Thyroid gland (tissue), 4 donors: ENCODE data around the gene RBM19.

ENCODE experiments used
- POLR2A ChIP-seq, 2 donors: fragments of 450-650 bp; IDR thresholded peaks; one replicate each; pipeline ENCODE4 v1.6.1; 2017; ENCODE audit warnings: antibody characterized with exemption in 2 of 2, mild to moderate bottlenecking in 2 of 2, moderate library complexity in 1 of 2
- TF ChIP-seq, protein P1 (sequence below), 6 experiments: fragments of 200-600 bp in 3 of 6; fragments of 450-650 bp in 3 of 6; sonication (generic) in 3 of 6; IDR thresholded peaks; one replicate each; pipeline ENCODE4 v1.5.1; 2016 to 2019; ENCODE audit warnings: antibody characterized with exemption in 6 of 6, mild to moderate bottlenecking in 2 of 6, inconsistent platforms in 1 of 6, moderate library complexity in 1 of 6

GRCh38 chr12:113769305-113769704 is 196.8 kb downstream of the RBM19 start:
- no peak for TF ChIP-seq POLR2A (IDR thresholded peaks at IDR 0.05)
- TF ChIP-seq, protein P1, sequence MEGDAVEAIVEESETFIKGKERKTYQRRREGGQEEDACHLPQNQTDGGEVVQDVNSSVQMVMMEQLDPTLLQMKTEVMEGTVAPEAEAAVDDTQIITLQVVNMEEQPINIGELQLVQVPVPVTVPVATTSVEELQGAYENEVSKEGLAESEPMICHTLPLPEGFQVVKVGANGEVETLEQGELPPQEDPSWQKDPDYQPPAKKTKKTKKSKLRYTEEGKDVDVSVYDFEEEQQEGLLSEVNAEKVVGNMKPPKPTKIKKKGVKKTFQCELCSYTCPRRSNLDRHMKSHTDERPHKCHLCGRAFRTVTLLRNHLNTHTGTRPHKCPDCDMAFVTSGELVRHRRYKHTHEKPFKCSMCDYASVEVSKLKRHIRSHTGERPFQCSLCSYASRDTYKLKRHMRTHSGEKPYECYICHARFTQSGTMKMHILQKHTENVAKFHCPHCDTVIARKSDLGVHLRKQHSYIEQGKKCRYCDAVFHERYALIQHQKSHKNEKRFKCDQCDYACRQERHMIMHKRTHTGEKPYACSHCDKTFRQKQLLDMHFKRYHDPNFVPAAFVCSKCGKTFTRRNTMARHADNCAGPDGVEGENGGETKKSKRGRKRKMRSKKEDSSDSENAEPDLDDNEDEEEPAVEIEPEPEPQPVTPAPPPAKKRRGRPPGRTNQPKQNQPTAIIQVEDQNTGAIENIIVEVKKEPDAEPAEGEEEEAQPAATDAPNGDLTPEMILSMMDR (IDR thresholded peaks at IDR 0.05), result no peak
